Measurements from ENCODE around the gene DNAAF8. TPM values are rescaled to one million over a fixed set of nuclear protein-coding genes. Genes with fewer than 3 reads are reported as not detected.
A peak's percentile ranks its signal among the peaks of the same experiment; 100 is the strongest.

The DNAAF8 gene
- 0.11 and 0.19 TPM in 2 replicates for total RNA-seq (2014; rRNA removed; shearing (Covaris generic))
- 0.45 and 2.9 TPM in 2 replicates for polyA plus RNA-seq (2015; cell fraction: cytosol; rRNA removed)
- polyA plus RNA-seq (2015; cell fraction: nucleus; rRNA removed) = not detected in 2 replicates

DNA sequence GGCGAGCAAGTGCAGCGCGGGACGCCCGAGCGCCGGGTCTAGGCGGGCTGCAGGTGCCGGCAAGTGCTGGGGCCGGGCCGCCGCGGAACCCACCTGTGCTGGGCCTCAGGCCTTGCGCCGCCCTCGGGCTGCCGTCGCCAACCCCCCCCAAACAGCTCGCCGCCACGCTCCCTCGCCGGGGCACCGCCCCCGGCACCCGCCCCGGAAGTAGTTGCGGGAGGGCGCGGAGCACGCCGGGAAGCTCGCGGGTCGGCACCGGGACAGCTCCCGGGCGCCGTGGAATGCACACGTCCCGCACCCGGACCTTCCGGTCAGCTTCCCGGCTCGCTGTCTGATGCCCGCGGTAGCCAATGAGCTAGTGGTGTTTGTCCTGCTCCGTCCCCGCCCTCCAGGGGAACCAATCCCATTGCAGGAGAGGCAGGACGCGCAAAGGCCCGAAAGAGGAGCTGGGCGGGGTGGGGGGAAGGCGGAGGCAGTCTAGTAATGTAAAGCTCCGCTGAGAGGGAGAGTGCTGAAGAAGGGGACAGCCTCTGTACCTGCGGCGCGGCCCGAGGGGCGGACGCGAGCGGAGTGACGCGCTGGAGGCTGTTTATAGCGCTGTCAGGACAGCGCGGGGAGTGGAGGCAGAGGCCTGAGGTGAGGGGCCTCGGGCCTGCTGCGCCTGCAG lies at the start of gene DNAAF8, which contains the start of gene ANKS3:
Gene DNAAF8 (plus strand): TSS at position 475 of the 667 bp plus-strand sequence. CDS start 1,978 bp downstream, outside the sequence.
Gene ANKS3 (minus strand): TSS at position 209 of the 667 bp plus-strand sequence. CDS start 4,122 bp downstream, outside the sequence.
- peak; percentile 96 for DNase-seq (ENCODE audit: low read depth, low spot score)

DNA sequence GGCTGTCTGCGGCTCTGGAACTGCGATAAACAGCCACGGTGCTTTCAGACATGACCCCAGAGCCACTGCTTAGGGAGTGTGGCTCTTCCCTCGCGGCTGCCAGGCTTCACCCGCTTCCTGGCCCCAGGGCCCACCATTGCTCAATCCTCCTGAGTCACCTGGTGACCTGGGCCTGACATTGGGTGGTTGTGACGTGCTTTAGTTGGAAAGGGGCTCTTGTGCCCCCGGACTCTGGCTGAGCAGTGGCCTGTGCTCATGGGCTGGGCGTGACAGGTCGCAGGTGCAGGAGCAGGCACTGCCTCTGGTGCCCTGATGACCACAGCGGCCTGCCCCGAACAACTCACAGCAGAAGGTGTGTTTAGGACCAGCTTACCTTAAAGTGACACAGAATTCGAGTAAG lies 49.6 kb upstream of the DNAAF8 start:
- DNase-seq (ENCODE audit: low read depth, low spot score) = no peak
- in situ Hi-C loops (cut with HindIII; ENCODE audit: low pct_unique_long_range_greater_than_20kb, low sequenced_read_pairs) = no loop called here

More for the DNA sequence above, at the start of gene DNAAF8, which contains the start of gene ANKS3:
- in situ Hi-C loops (cut with HindIII; ENCODE audit: low pct_unique_long_range_greater_than_20kb, low sequenced_read_pairs) = no loop called here

GRCh38 chr16:4685292-4685691 lies 49.0 kb upstream of the DNAAF8 start:
- no peak for DNase-seq (ENCODE audit: low read depth, low spot score)
- in situ Hi-C loops (cut with HindIII; ENCODE audit: low pct_unique_long_range_greater_than_20kb, low sequenced_read_pairs) = no loop called here

- no peak for DNase-seq (ENCODE audit: low read depth, low spot score)
- in situ Hi-C loops (cut with HindIII; ENCODE audit: low pct_unique_long_range_greater_than_20kb, low sequenced_read_pairs) = no loop called here
Measured at GRCh38 chr16:4685776-4686496, 48.4 kb upstream of the DNAAF8 start.

DNA sequence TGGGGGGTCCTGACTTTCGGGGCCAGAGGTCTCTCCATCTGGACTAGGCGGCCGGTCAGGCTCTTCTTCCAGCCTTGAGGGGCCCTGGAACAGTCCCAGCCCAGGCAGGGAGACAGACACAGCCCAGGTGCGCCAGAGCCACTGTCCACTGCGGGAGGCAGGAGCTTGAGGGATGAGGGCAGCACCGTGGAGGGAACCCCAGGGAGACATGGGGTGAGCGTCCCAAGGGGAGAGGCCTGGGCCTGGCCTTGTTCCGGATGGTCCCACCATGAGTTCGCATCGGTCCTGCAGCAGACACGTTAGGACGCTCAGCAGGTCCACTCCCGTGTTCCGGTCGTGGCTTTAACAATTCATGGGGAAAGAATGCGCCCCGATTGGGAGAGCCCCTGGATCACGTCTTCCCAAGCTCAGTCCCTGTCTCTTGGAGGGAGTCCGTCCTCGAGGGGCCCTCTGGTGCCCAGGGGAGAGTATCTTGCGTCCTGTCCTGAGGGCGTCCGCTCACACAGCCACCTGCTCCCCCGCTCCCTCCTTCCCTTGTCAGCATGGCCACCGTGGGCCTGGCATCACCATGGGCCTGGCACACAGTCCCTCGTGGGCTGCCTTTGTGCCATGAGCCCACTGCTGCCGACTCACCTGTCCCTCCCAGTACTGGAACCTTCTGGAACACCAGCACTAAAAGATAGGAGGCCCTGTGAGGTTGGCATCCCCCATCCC lies 47.7 kb upstream of the DNAAF8 start:
- in situ Hi-C loops (cut with HindIII; ENCODE audit: low pct_unique_long_range_greater_than_20kb, low sequenced_read_pairs) = no loop called here

GRCh38 chr16:4687416-4687815 lies 46.9 kb upstream of the DNAAF8 start:
- in situ Hi-C loops (cut with HindIII; ENCODE audit: low pct_unique_long_range_greater_than_20kb, low sequenced_read_pairs) = no loop called here
- DNase-seq (ENCODE audit: low read depth, low spot score) = no peak

More for the DNA sequence above, 47.7 kb upstream of the DNAAF8 start:
- DNase-seq (ENCODE audit: low read depth, low spot score) = no peak

DNA sequence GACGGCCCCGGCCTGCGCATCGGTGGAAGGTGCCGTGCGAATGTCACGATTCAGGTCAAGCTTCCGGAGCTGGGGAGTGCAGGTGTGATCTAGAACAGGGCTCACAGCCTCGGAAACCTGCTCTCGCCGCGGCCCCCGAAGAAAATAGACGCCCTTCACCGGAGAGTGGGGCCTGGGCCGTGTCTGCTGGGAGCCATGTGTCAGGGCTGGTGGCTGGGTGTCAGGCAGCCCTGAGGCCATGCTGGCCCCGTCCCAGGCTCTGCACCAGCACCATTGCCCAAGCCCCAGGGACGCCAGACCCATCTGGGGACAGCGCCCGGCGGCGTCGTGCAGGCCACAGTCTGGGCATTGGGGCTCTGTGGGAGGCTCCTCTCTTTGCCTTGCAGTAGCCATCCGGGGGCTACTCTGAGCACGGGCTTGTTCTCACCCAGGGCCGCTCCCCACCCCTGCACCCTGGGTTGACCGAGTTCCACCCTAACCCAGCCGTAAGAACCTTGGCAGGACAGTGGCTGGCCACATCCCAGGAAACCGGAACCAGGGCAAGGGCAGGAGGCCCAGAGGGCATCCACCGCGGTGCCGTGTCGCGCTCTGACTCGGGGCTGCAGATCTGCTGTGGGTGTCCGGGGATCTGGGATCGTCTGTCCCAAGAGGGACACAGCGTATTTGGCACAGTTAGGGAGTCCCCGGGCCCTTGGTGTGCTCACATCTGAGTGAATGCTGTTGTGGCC lies 46.2 kb upstream of the DNAAF8 start:
- in situ Hi-C loops (cut with HindIII; ENCODE audit: low pct_unique_long_range_greater_than_20kb, low sequenced_read_pairs) = no loop called here
- DNase-seq (ENCODE audit: low read depth, low spot score) = no peak

DNA sequence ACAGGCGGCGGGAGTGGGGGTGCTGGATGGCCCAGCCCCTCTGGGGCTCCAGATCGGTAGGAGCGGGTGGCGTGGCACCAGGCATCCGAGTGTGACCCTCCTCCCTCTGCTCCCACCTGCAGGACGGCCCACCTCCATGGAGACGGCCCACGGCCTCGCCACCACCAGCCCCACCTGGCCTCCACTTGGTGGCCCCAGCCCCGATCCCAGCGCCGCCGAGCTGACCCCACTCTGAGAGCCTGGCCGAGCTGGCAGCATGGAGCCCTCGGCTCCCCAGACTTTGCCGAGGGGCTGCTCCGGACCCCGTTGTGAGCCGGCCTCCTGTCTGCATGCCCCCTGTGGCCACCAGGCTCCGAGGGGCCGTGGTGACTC lies 45.7 kb upstream of the DNAAF8 start:
- DNase-seq (ENCODE audit: low read depth, low spot score) = no peak
- in situ Hi-C loops (cut with HindIII; ENCODE audit: low pct_unique_long_range_greater_than_20kb, low sequenced_read_pairs) = no loop called here

DNA sequence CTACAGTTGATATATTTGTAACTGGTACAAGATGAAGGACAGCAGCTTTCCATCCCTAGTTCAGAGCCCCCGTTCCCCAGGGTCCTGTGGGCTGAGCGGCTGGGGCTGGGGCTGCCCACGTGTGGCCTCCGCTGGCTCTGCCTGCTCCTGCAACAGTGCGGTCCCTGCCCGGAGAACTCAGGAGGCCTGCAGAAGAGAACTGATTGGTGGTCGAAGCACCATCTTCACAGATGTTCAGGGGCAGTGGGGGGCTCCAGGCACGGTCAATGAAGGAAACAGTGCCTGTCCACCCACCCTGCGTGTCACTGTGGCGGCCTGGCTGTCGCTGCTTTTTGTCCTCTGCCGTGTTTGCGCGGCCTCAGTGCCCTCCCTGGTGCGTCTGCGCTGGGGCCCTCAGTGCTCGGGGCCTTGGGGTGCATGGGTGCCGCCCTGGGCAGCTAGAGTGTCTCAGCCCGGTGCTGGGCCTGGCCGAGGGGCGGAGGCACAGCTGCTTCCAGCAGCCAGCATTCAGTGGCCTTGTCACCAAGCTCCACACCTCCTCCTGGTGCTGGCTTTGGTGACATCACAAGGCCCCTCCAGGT lies 45.2 kb upstream of the DNAAF8 start:
- DNase-seq (ENCODE audit: low read depth, low spot score) = no peak
- in situ Hi-C loops (cut with HindIII; ENCODE audit: low pct_unique_long_range_greater_than_20kb, low sequenced_read_pairs) = no loop called here

- no peak for DNase-seq (ENCODE audit: low read depth, low spot score)
- in situ Hi-C loops (cut with HindIII; ENCODE audit: low pct_unique_long_range_greater_than_20kb, low sequenced_read_pairs) = no loop called here
Measured at GRCh38 chr16:4689864-4690704, 44.3 kb upstream of the DNAAF8 start.

DNA sequence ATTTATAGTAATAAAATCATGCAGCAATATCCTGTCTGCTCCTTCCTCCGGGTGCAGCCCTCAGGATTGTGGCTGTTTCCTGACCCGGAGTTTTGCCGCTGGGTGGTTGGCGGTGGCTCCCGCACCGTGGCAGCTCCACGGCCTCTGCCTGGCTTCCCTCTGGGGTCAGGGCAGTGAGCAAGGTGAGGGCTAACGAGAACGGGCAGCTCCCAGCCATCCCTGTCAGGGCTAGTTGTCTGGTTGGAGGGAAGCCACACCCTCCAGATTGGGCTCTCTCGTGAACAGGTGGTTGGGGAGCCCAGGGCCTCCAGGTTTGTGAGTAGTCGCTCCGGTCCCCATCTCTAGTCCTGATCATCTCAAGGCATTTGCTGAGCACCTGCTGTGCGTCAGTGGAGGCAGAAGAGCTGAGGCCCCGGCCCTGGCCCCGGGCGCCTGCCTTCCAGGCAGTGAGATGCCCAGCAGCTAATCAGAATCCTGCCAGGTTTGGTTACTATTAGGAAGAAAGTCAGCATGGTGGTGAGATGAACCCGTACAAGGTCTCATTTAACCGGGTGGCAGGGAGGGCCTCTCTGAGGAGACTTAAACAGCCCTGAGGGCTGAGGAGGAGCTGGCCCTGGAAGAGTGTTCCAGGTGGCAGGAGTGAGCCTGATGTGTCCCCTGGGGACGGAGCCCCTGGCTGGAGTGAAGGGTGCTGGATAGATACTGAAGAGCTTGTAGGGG lies 43.2 kb upstream of the DNAAF8 start:
- in situ Hi-C loops (cut with HindIII; ENCODE audit: low pct_unique_long_range_greater_than_20kb, low sequenced_read_pairs) = no loop called here
- no peak for DNase-seq (ENCODE audit: low read depth, low spot score)

DNA sequence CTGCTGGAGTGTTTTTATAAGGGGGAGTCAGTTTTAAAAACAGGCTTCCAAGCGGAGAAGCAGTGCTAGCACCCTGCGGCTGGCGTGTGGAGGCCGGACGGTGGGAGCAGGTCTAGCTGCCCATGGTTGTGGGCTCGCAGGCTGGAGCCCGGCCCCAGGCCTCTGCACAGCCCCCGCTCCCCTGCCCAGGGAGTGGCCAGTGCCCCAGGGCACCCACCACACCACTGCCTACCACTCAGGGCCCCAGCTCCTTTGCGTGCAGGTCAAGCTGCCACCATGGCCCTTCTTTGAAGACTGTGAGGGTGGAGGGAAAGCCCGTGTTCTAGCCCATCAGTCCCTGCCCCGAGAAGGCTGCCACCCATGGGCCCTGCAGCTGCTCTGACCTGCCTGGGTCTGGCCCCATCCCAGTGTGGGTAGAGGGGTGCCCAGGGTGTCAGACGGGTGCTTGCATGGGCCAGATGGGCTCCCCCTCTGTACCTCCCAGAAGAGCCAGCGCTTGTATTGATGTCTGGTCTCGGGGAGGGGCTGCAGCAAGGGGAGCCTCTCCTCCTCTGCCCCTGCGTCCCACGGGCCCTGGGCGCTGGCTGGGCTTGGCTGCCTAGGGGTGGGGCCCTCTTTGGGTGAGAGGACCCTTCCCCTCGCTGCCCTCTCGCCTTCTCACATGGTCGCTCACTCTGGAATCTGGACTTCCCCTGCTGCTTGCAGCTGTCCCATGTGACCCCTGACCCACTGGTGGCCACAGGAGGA lies 42.5 kb upstream of the DNAAF8 start:
- in situ Hi-C loops (cut with HindIII; ENCODE audit: low pct_unique_long_range_greater_than_20kb, low sequenced_read_pairs) = no loop called here
- no peak for DNase-seq (ENCODE audit: low read depth, low spot score)

DNA sequence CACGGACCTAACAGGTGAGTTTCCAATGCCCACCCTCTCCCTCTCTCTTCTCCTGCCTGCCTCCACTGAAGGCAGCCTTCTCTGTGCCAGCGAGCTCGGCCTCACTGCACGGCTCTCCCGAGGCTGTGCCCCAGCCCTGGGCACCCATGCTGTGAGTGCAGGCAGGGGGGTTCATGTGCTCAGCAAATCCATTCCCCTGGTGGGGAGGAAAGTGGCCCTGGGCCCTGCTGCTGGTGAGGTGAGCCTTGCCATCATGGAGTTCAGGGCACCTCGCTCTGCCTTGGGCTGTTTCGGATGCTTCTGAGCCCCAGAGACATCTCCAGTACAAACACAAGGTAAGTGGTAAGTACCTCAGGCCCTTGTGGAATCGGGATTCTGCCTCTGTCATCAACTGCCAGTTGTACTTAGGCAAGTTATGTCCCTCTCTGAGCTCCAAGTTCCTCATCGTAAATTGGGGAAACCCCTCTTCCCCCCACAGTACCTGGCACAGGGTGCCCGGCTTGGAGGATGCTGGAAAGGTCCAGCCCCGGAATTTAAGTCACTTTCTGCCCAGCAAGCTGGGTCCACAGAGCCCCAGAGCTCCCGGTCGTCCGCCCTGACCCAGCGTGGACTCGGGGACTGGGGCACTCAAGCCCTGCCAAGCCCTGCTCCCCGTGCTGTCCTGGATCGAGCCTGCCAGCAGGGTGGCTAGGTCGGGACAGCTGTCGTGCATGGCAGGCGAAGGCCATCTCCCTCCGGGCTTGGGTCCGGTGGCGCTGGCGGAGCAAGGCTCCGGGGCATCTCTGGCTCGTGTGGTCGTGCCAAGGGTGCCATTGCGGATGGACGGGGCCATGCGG lies 41.7 kb upstream of the DNAAF8 start:
- DNase-seq (ENCODE audit: low read depth, low spot score) = no peak
- in situ Hi-C loops (cut with HindIII; ENCODE audit: low pct_unique_long_range_greater_than_20kb, low sequenced_read_pairs) = no loop called here

DNA sequence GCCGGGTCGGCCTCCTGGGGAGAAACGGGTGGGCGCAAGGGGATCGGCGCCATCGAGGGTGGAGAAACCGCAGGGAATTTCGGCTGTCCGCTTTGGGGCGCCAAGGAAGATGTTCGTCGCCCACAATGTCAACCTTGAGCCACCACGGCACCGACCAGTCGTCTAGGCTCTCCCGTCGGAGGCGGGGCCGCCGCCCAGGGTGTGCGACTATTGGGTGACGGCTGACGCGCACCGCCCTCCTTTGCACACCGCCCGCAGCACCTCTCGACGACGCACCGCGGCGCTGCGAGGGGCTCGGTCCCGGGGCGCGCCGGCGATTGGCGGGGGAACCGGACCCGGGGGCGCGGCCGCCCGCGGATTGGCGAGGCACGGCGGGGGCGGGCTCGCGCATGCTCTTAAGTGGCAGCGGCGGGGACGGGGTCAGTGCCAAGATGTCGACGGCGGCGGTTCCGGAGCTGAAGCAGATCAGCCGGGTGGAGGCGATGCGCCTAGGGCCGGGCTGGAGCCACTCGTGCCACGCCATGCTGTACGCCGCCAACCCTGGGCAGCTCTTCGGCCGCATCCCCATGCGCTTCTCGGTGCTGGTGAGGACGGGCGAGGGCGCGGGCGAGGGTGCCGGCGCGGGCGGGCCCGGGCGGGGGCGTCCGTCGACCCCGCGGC lies 40.9 kb upstream of the DNAAF8 start, which contains the start of gene NUDT16L1:
Gene NUDT16L1 (plus strand): TSS at position 267 of the 660 bp plus-strand sequence. CDS start 165 bp downstream, at position 432.
- in situ Hi-C loops (cut with HindIII; ENCODE audit: low pct_unique_long_range_greater_than_20kb, low sequenced_read_pairs) = no loop called here
- DNase-seq (ENCODE audit: low read depth, low spot score) = peak; percentile 91

Measured in SK-MEL-5 (cell line).